ENCODE data around the gene SF3B4. TPM values are rescaled to one million over a fixed set of nuclear protein-coding genes. Genes with fewer than 3 reads are reported as not detected.

The SF3B4 gene
- polyA plus RNA-seq, 1 experiment: 47.6 TPM

- no peak for TF ChIP-seq CTCF (IDR thresholded peaks at IDR 0.05; ENCODE audit: low read depth, low read length)
- ChIA-PET CTCF (no interaction called here), POLR2A (interaction anchor here (0.7 kb wide), 1 partner anchor 10 kb away, joined by 3 read pairs; a partner anchor contains a TSS)
- no peak for DNase-seq (ENCODE audit: low read depth, low spot score)
- Histone ChIP-seq H3K4me3 (ENCODE audit: low read depth, low read length) (no peak overlapping the region), H3K27ac (ENCODE audit: low read depth, low read length) (no peak overlapping the region), H3K9me3 (ENCODE audit: control insufficient read depth, insufficient read depth, low read length) (no peaks in the 10 kb centered on the region), H3K27me3 (ENCODE audit: control insufficient read depth, insufficient read depth, low read length) (no peaks in the 10 kb centered on the region)
Observed at GRCh38 chr1:149877211-149877946, 50.2 kb downstream of the SF3B4 start.

Other genes with a start within 250 kb of the SF3B4 start
- not detected in 2 replicates for gene FCGR1A, start 145.1 kb downstream of the SF3B4 start, polyA plus RNA-seq (2011; rRNA removed)
- gene BOLA1, start 28.2 kb downstream of the SF3B4 start, polyA plus RNA-seq (2011; rRNA removed): 10.1 and 11.8 TPM in 2 replicates
- 25.8 and 27.3 TPM in 2 replicates for gene SV2A, start 10.0 kb downstream of the SF3B4 start, polyA plus RNA-seq (2011; rRNA removed)
- 13.9 and 17.0 TPM in 2 replicates for gene MTMR11, start 9.1 kb upstream of the SF3B4 start, polyA plus RNA-seq (2011; rRNA removed)
- 10.7 and 11.5 TPM in 2 replicates for gene OTUD7B, start 82.9 kb upstream of the SF3B4 start, polyA plus RNA-seq (2011; rRNA removed)
- 49.5 and 61.3 TPM in 2 replicates for gene VPS45, start 140.0 kb upstream of the SF3B4 start, polyA plus RNA-seq (2011; rRNA removed)
- gene PLEKHO1, start 222.1 kb upstream of the SF3B4 start, polyA plus RNA-seq (2011; rRNA removed): 62.0 and 73.4 TPM in 2 replicates

All from AG04450 (cell line).